Neural cell (in vitro differentiated cells): ENCODE data around the gene EEF2K. TPM values are rescaled to one million over a fixed set of nuclear protein-coding genes. Genes with fewer than 3 reads are reported as not detected.

ENCODE experiments used
- H2AFZ ChIP-seq: fragments of 200-600, 300-800 bp; sonication (generic), shearing (Covaris generic); 2 replicates; pipeline ENCODE4 v1.6.0; 2014; ENCODE audit warnings: low read depth, mild to moderate bottlenecking, antibody characterized with exemption, low read length, moderate library complexity
- H3F3A ChIP-seq: fragments of 200-600 bp; shearing (Covaris generic); 2 replicates; pipeline ENCODE4 v1.6.1; 2016; ENCODE audit warnings: mild to moderate bottlenecking, moderate library complexity, mixed read lengths, antibody characterized with exemption, low read length; ENCODE audit not compliant: insufficient read depth, poor library complexity, severe bottlenecking
- H3K27ac ChIP-seq: fragments of 200-600, 300-800 bp; sonication (generic), shearing (Covaris generic); 2 replicates; pipeline ENCODE4 v1.5.1; 2014; ENCODE audit warnings: mild to moderate bottlenecking, low read length, moderate library complexity
- H3K27me3 ChIP-seq: fragments of 300-800, 200-600 bp; sonication (generic), shearing (Covaris generic); 2 replicates; pipeline ENCODE4 v1.6.0; 2014; ENCODE audit warnings: mild to moderate bottlenecking, low read depth, low read length, moderate library complexity; ENCODE audit not compliant: insufficient read depth
- H3K36me3 ChIP-seq: fragments of 300-800, 200-600 bp; sonication (generic), shearing (Covaris generic); 2 replicates; pipeline ENCODE4 v1.5.1; 2014; ENCODE audit warnings: mild to moderate bottlenecking, antibody characterized with exemption, low read length, moderate library complexity; ENCODE audit not compliant: insufficient read depth
- H3K4me2 ChIP-seq: fragments of 300-800, 200-600 bp; sonication (generic), shearing (Covaris generic); 2 replicates; pipeline ENCODE4 v1.6.0; 2014; ENCODE audit warnings: mild to moderate bottlenecking, low read length
- H3K4me3 ChIP-seq: fragments of 300-800, 200-600 bp; sonication (generic), shearing (Covaris generic); 2 replicates; pipeline ENCODE4 v1.5.1; 2014; ENCODE audit warnings: mild to moderate bottlenecking, low read length, moderate library complexity
- H3K79me2 ChIP-seq: fragments of 200-600 bp; shearing (Covaris generic); replicated peaks from 2 replicates; pipeline ENCODE4 v1.6.0; 2014; ENCODE audit warnings: mild to moderate bottlenecking, low read length, moderate library complexity; ENCODE audit not compliant: insufficient read depth
- H3K9ac ChIP-seq: fragments of 300-800, 200-600 bp; sonication (generic), shearing (Covaris generic); 2 replicates; pipeline ENCODE4 v1.6.1; 2016; ENCODE audit warnings: mild to moderate bottlenecking, low read length, mixed read lengths
- H3K9me2 ChIP-seq: fragments of 200-600 bp; shearing (Covaris generic); 2 replicates; pipeline ENCODE4 v1.6.1; 2016; ENCODE audit warnings: mild to moderate bottlenecking, low read length, mixed read lengths; ENCODE audit not compliant: insufficient read depth
- H3K9me3 ChIP-seq: fragments of 200-600, 300-800 bp; sonication (generic), shearing (Covaris generic); 2 replicates; pipeline ENCODE4 v1.6.1; 2016; ENCODE audit warnings: mild to moderate bottlenecking, mixed run types, low read length, moderate library complexity, mixed read lengths
- H4K20me1 ChIP-seq: fragments of 200-600 bp; shearing (Covaris generic); 2 replicates; pipeline ENCODE4 v1.6.1; 2016; ENCODE audit warnings: mild to moderate bottlenecking, mixed run types; ENCODE audit not compliant: insufficient read depth
- CTCF ChIP-seq: fragments of 450-650 bp; IDR thresholded peaks from 2 replicates; pipeline ENCODE4 v1.5.1; 2014; ENCODE audit warnings: antibody characterized with exemption, mild to moderate bottlenecking, moderate library complexity; ENCODE audit not compliant: poor library complexity, severe bottlenecking
- EP300 ChIP-seq: fragments of 450-650 bp; conservative IDR thresholded peaks from 2 replicates; pipeline ENCODE4 v1.6.1; 2014; ENCODE audit warnings: antibody characterized with exemption, mild to moderate bottlenecking, moderate library complexity; ENCODE audit not compliant: poor library complexity, severe bottlenecking
- EZH2 ChIP-seq: fragments of 200-600, 300-800 bp; shearing (Covaris generic), sonication (generic); IDR thresholded peaks from 2 replicates; pipeline ENCODE4 v1.6.1; 2014; ENCODE audit warnings: antibody characterized with exemption, low read length, borderline replicate concordance, mild to moderate bottlenecking; ENCODE audit not compliant: insufficient read depth, poor library complexity, severe bottlenecking
- MXI1 ChIP-seq: fragments of 450-650 bp; conservative IDR thresholded peaks from 2 replicates; pipeline ENCODE4 v1.6.1; 2014; ENCODE audit warnings: antibody characterized with exemption, mild to moderate bottlenecking; ENCODE audit not compliant: poor library complexity, severe bottlenecking
- POLR2AphosphoS5 ChIP-seq: IDR thresholded peaks from 2 replicates; pipeline ENCODE4 v1.6.1; 2012
- RAD21 ChIP-seq: fragments of 450-650 bp; conservative IDR thresholded peaks from 2 replicates; pipeline ENCODE4 v1.6.1; 2014; ENCODE audit warnings: antibody characterized with exemption, mild to moderate bottlenecking, moderate library complexity
- SMC3 ChIP-seq: fragments of 450-650 bp; conservative IDR thresholded peaks from 2 replicates; pipeline ENCODE4 v1.6.1; 2014; ENCODE audit warnings: antibody characterized with exemption, mild to moderate bottlenecking, moderate library complexity; ENCODE audit not compliant: poor library complexity
- TAF1 ChIP-seq: IDR thresholded peaks from 2 replicates; pipeline ENCODE4 v1.6.1; 2012; ENCODE audit warnings: low read depth
- polyA plus RNA-seq: library from polyadenylated mRNA; depleted of rRNA; stranded (reverse); fragments of >200 nt; gene quantifications from 2 replicates; pipeline ENCODE4 v1.2.3, GENCODE V29; 2014

EEF2K gene
- polyA plus RNA-seq, 1 donor from 2014 or later = 7.2 TPM

GRCh38 chr16:22255335-22255734 lies 49.3 kb downstream of the EEF2K start:
- H3K4me2 ChIP-seq = no peak overlapping the region
- no peaks in the 10 kb centered on the region for H3K9me2 ChIP-seq
- no peak overlapping the region for H2AFZ ChIP-seq
- H3K36me3 ChIP-seq = no peaks in the 10 kb centered on the region
- H3K27ac ChIP-seq = no peak overlapping the region
- no peak overlapping the region for H3K4me3 ChIP-seq
- H3K27me3 ChIP-seq = no peaks in the 10 kb centered on the region
- no peaks in the 10 kb centered on the region for H4K20me1 ChIP-seq
- TF ChIP-seq TAF1 = no peak
- no peak for TF ChIP-seq CTCF
- no peak for TF ChIP-seq EP300
- H3K9ac ChIP-seq = no peak overlapping the region
- no peaks in the 10 kb centered on the region for H3K79me2 ChIP-seq
- no peaks in the 10 kb centered on the region for H3K9me3 ChIP-seq
- H3F3A ChIP-seq = no peaks in the 10 kb centered on the region

GRCh38 chr16:22257440-22257839 lies 51.4 kb downstream of the EEF2K start:
- Histone ChIP-seq H3K79me2 (no peaks in the 10 kb centered on the region), H2AFZ (no peak overlapping the region), H3K9me2 (no peaks in the 10 kb centered on the region), H3F3A (no peaks in the 10 kb centered on the region), H3K4me2 (no peak overlapping the region), H3K4me3 (no peak overlapping the region), H4K20me1 (no peaks in the 10 kb centered on the region), H3K27me3 (no peaks in the 10 kb centered on the region), H3K9me3 (no peaks in the 10 kb centered on the region), H3K27ac (no peak overlapping the region), H3K36me3 (no peaks in the 10 kb centered on the region), H3K9ac (no peak overlapping the region)
- no peak for TF ChIP-seq TAF1
- no peak for TF ChIP-seq MXI1

GRCh38 chr16:22260490-22260889 lies 54.4 kb downstream of the EEF2K start:
- Histone ChIP-seq H3K4me3 (no peak overlapping the region), H3K27ac (no peak overlapping the region), H3K36me3 (no peaks in the 10 kb centered on the region), H3K27me3 (no peaks in the 10 kb centered on the region), H2AFZ (no peak overlapping the region), H4K20me1 (no peaks in the 10 kb centered on the region), H3K9ac (no peak overlapping the region), H3K4me2 (no peak overlapping the region), H3F3A (no peaks in the 10 kb centered on the region), H3K9me2 (no peaks in the 10 kb centered on the region), H3K9me3 (no peaks in the 10 kb centered on the region), H3K79me2 (no peaks in the 10 kb centered on the region)
- no peak for TF ChIP-seq RAD21
- no peak for TF ChIP-seq POLR2AphosphoS5
- no peak for TF ChIP-seq TAF1
- no peak for TF ChIP-seq EP300
- TF ChIP-seq SMC3 = no peak
- TF ChIP-seq EZH2 = no peak
- TF ChIP-seq CTCF = no peak
